Transverse colon (tissue), 3 donors: ENCODE data around the gene GALNT9.

Experiments used
- CTCF ChIP-seq, 5 experiments: fragments of 200-600 bp in 3 of 5; fragments of 450-650 bp in 2 of 5; sonication (generic) in 3 of 5; IDR thresholded peaks; 1 replicate in 2 of 5; 2 replicates in 3 of 5; pipeline ENCODE4 v1.5.1; 2016 to 2017; ENCODE audit warnings: antibody characterized with exemption in 5 of 5, inconsistent platforms in 3 of 5, mild to moderate bottlenecking in 2 of 5, moderate library complexity in 1 of 5
- POLR2A ChIP-seq: fragments of 450-650 bp; IDR thresholded peaks from one replicate; pipeline ENCODE4 v1.6.1; 2016; ENCODE audit warnings: antibody characterized with exemption, mild to moderate bottlenecking, moderate library complexity

DNA sequence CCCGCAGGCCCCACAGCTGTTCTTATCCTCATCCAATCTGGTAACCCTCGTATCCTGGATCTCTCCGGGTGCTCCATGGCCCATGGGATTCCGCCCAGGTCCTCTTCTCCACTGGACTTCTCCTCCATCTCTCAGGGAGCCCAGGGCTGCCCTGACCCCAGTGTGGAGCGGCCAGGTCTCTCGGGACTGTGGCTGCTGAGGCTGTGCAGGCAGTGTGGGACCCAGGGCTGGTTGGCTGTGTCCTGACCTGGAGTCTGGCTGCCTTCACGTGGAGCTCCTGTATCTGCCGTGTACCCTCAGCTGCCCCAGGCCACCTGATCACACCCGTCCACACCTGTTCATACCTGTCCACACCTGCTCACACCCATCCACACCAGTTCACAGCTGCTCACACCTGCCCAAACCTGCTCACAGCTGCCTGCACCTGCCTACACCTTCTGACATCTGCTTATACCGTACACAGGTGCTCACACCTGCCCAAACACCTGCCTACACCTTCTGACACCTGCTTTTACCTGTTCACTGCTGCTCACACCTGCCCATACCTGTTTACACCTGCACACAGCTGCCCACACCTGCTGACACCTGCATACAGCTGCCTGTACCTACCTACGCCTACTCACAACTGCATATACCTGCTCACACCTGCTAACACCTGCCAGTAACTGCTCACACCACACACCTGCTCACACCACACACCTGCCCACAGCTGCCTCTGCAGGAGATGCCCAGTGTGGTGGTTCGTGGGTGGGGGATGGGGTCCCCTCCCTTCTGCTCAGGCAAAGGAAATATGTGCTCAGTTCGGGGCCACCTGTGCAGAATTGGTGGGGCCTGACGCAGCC lies 92.2 kb downstream of the GALNT9 start:
- TF ChIP-seq CTCF (IDR thresholded peaks at IDR 0.05), result no peak
- no peak for TF ChIP-seq POLR2A
